WI38 (cell line): Measurements from ENCODE around the gene IL10.
"Not testable (repeated sequence)": the region's sequence is repeated elsewhere in the genome, so short reads cannot be mapped to it uniquely, and the experiment has no call there.

ENCODE experiments used
- H3K4me3 ChIP-seq: 2 replicates; pipeline ENCODE4 v1.5.1; 2011; ENCODE audit warnings: low read depth, mild to moderate bottlenecking, control low read depth, low read length
- CTCF ChIP-seq: IDR thresholded peaks from 2 replicates; pipeline ENCODE4 v1.5.1; 2012; ENCODE audit warnings: low read depth, mild to moderate bottlenecking, control low read depth, low read length

Gene IL10

GRCh38 chr1:206774093-206774492, 1.8 kb upstream of the IL10 start:
- TF ChIP-seq CTCF, result no peak
- no peak overlapping the region for H3K4me3 ChIP-seq

- no peak overlapping the region for H3K4me3 ChIP-seq
These were observed 979 bp downstream of the IL10 start for GRCh38 chr1:206771338-206771692.

GRCh38 chr1:206770531-206771337, 1.6 kb downstream of the IL10 start, which contains the start of gene IL19:
TSS of gene IL19 (plus strand) at chr1:206770773. CDS start at chr1:206836663, 65,890 bp downstream.
- H3K4me3 ChIP-seq, result no peak within 1 kb of the TSS
- TF ChIP-seq CTCF, result no peak

More at GRCh38 chr1:206771338-206771692, 979 bp downstream of the IL10 start:
- no peak for TF ChIP-seq CTCF

- H3K4me3 ChIP-seq, result no peak overlapping the region
- TF ChIP-seq CTCF, result no peak
These were observed 3.0 kb downstream of the IL10 start for GRCh38 chr1:206769304-206769731.

- H3K4me3 ChIP-seq, result no peak overlapping the region
- no peak for TF ChIP-seq CTCF
These were observed 3.6 kb downstream of the IL10 start for GRCh38 chr1:206768472-206769303.

- TF ChIP-seq CTCF, result no peak
- H3K4me3 ChIP-seq, result no peak overlapping the region
These were observed 5.9 kb downstream of the IL10 start for GRCh38 chr1:206766251-206766856.

GRCh38 chr1:206765771-206766170, 6.5 kb downstream of the IL10 start:
- not testable (repeated sequence) for H3K4me3 ChIP-seq

GRCh38 chr1:206762741-206763364, 9.4 kb downstream of the IL10 start:
- not testable (repeated sequence) for H3K4me3 ChIP-seq
